GM04503 (cell line): ENCODE measurements around the gene INO80E.
"Not testable (repeated sequence)": the region's sequence is repeated elsewhere in the genome, so short reads cannot be mapped to it uniquely, and the experiment has no call there.

Experiments
- DNase-seq: peaks from one replicate; pipeline ENCODE4 v3.0.0-alpha.2; 2012; ENCODE audit warnings: low read depth

The INO80E gene

GRCh38 chr16:30009990-30010843 lies 14.2 kb downstream of the INO80E start:
- no peak for DNase-seq

GRCh38 chr16:30010844-30011713 lies 15.0 kb downstream of the INO80E start, which contains the start of gene DOC2A:
DOC2A (minus strand) TSS chr16:30011027; CDS start chr16:30010222, 805 bp downstream.
- no peak for DNase-seq

GRCh38 chr16:30011714-30012504 lies 15.9 kb downstream of the INO80E start:
- DNase-seq = no peak

GRCh38 chr16:30012598-30012997 lies 16.6 kb downstream of the INO80E start:
- DNase-seq = not testable (repeated sequence)

GRCh38 chr16:30015450-30015849 lies 19.4 kb downstream of the INO80E start:
- not testable (repeated sequence) for DNase-seq

- DNase-seq = no peak
Measured at GRCh38 chr16:30016555-30017276, 20.7 kb downstream of the INO80E start.

GRCh38 chr16:30017277-30017656 lies 21.2 kb downstream of the INO80E start:
- no peak for DNase-seq

- DNase-seq = not testable (repeated sequence)
Measured at GRCh38 chr16:30017937-30018336, 21.9 kb downstream of the INO80E start.

GRCh38 chr16:30018731-30019158 lies 22.7 kb downstream of the INO80E start:
- no peak for DNase-seq

- DNase-seq = no peak
Measured at GRCh38 chr16:30022887-30023286, 26.8 kb downstream of the INO80E start, which contains the start of gene C16orf92. C16orf92 (plus strand) TSS chr16:30023198; CDS start chr16:30023341, 143 bp downstream.

GRCh38 chr16:30023586-30023985 lies 27.5 kb downstream of the INO80E start:
- DNase-seq = no peak

GRCh38 chr16:30024451-30024850 lies 28.4 kb downstream of the INO80E start:
- no peak for DNase-seq

- no peak for DNase-seq
Measured at GRCh38 chr16:30025156-30025555, 29.1 kb downstream of the INO80E start.

- no peak for DNase-seq
Measured at GRCh38 chr16:30025574-30025973, 29.5 kb downstream of the INO80E start.

GRCh38 chr16:30026449-30026848 lies 30.4 kb downstream of the INO80E start:
- DNase-seq = no peak

GRCh38 chr16:30027588-30028437 lies 31.8 kb downstream of the INO80E start:
- no peak for DNase-seq

- no peak for DNase-seq
Measured at GRCh38 chr16:30028438-30029076, 32.5 kb downstream of the INO80E start.

- no peak for DNase-seq
Measured at GRCh38 chr16:30030011-30030685, 34.1 kb downstream of the INO80E start.

GRCh38 chr16:30030841-30031413 lies 34.9 kb downstream of the INO80E start, which contains the start of gene TLCD3B:
TLCD3B (minus strand) TSS chr16:30031271; CDS start chr16:30030527, 744 bp downstream.
- DNase-seq = no peak
